ENCODE data around the gene KCNIP3. TPM values are rescaled to one million over a fixed set of nuclear protein-coding genes. Genes with fewer than 3 reads are reported as not detected.

The KCNIP3 gene
- total RNA-seq, 2 donors from 2014 or later, result 1.5 to 2.3 TPM

DNA sequence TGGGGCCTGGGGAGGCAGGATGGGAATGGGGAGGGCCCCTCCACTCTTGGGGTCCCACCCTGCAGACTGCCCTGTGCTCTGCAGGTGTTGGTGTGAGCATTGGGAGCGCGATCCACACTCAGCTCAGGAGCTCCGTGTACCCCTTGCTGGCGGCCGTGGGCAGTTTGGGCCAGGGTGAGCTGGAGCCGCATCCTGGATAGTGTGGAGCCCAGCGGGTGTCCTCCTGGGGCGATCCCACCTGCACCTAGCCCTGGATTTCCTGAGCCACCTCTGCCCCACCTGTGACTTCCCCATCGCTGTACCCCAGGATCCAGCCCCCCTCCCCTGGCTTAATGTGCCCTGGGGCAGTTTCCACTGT lies 20.3 kb upstream of the KCNIP3 start:
- TF ChIP-seq, protein P1, sequence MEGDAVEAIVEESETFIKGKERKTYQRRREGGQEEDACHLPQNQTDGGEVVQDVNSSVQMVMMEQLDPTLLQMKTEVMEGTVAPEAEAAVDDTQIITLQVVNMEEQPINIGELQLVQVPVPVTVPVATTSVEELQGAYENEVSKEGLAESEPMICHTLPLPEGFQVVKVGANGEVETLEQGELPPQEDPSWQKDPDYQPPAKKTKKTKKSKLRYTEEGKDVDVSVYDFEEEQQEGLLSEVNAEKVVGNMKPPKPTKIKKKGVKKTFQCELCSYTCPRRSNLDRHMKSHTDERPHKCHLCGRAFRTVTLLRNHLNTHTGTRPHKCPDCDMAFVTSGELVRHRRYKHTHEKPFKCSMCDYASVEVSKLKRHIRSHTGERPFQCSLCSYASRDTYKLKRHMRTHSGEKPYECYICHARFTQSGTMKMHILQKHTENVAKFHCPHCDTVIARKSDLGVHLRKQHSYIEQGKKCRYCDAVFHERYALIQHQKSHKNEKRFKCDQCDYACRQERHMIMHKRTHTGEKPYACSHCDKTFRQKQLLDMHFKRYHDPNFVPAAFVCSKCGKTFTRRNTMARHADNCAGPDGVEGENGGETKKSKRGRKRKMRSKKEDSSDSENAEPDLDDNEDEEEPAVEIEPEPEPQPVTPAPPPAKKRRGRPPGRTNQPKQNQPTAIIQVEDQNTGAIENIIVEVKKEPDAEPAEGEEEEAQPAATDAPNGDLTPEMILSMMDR (IDR thresholded peaks at IDR 0.05), result no peak
- Histone ChIP-seq H3K9me3 (no peaks in the 10 kb centered on the region), H3K36me3 (no peaks in the 10 kb centered on the region), H3K27me3 (no peaks in the 10 kb centered on the region), H3K9ac (ENCODE audit: low read depth in 2 of 2, low read length in 2 of 2) (peak overlapping the region; percentile 57 to 90), H3K27ac (no peak overlapping the region), H3K4me3 (no peak overlapping the region), H3K4me1 (peaks cover 4% of the 10 kb centered on the region)
- no peak for DNase-seq
- intact Hi-C loops (cut with DNase I), result no loop called here

DNA sequence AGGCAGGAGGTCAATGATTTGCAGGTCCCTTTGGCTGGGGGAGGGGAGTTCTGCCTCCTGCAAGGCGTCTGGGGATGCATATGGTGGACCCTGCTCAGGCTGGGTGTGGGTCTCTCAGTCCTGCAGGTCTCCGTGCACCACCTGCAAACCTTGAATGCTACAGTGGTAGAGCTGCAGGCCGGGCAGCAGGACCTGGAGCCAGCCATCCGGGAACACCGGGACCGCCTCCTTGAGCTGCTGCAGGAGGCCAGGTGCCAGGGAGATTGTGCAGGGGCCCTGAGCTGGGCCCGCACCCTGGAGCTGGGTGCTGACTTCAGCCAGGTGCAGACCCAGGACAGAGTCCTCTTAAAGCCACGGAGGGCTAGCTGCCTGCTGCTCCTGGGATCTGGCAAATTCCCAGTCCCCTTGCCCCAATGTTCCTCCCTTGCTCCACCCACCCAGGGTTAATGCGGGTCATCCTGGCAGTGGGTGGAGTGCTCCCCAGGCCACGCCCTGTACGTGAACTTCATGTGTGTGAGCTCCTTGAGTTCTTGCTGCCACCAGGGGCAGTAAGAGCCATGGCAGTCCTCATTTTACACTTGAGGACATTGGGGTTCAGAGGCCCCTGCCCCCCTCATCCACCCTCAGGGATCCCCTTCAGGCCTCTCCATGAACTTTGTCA lies 19.8 kb upstream of the KCNIP3 start:
- no peaks in the 10 kb centered on the region for H3K27me3 ChIP-seq
- peak; percentile 85 for DNase-seq
- H3K27ac ChIP-seq, result no peak overlapping the region
- no peak overlapping the region for H3K4me3 ChIP-seq
- intact Hi-C loops (cut with DNase I), result no loop called here
- TF ChIP-seq, protein P1 (IDR thresholded peaks at IDR 0.05), result peak; percentile 37
- peaks cover 4% of the 10 kb centered on the region for H3K4me1 ChIP-seq
- no peaks in the 10 kb centered on the region for H3K9me3 ChIP-seq
- H3K9ac ChIP-seq (ENCODE audit: low read depth in 2 of 2, low read length in 2 of 2), result peak overlapping the region; percentile 57 to 90
- no peaks in the 10 kb centered on the region for H3K36me3 ChIP-seq

DNA sequence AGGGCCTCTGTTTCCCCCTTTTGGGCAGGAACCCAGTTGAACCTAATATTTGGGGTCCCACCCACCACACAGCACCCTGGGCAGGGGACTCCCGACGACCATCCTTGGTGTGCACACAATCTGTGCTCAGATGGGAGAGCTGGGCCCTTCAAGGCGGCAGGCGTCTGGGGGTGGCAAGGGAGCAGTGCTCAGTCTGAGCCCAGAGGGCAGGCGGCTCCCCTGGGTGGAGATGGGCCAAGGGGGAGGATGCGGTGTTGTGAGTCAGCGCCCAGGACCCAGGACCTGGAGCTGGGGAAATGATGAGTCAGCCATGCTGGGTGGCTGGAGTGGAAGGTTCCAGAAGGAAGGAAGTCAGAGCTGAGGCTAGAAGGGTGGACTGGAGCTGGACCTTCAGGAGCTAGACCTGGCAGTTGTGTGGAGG lies 19.1 kb upstream of the KCNIP3 start:
- no peaks in the 10 kb centered on the region for H3K27me3 ChIP-seq
- TF ChIP-seq, protein P1 (IDR thresholded peaks at IDR 0.05), result no peak
- intact Hi-C loops (cut with DNase I), result no loop called here
- no peak for DNase-seq
- H3K4me1 ChIP-seq, result peaks cover 4% of the 10 kb centered on the region
- H3K9me3 ChIP-seq, result no peaks in the 10 kb centered on the region
- H3K27ac ChIP-seq, result no peak overlapping the region
- no peaks in the 10 kb centered on the region for H3K36me3 ChIP-seq
- no peak overlapping the region for H3K4me3 ChIP-seq
- no peak overlapping the region for H3K9ac ChIP-seq (ENCODE audit: low read depth in 2 of 2, low read length in 2 of 2)

DNA sequence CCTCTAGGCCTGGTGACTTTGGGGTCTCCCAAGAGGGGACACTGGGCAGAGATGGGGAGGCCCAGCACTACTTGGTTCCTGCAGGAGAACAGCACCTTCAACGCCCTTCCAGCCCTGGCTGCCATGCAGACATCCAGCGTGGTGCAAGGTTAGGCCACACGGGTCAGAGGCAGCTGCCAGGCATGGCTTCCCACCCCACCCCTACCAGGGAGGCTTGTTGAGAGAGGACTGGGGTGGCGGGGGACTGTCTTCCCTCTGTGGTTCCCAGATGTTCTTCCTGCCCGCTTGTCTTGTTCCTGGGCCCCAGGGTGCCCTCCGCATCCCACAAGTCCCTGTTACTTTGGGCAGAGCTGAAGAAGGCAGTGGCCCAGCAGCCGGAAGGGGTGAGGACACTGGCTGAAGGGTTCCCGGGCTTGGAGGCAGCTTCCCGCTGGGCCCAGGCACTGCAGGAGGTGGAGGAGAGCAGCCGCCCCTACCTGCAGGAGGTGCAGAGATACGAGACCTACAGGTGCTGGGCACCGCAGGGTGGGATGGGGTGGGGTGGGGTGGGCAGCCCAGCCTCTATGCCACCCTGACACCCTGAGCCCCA lies 18.4 kb upstream of the KCNIP3 start:
- Histone ChIP-seq H3K4me1 (peaks cover 4% of the 10 kb centered on the region), H3K9ac (ENCODE audit: low read depth in 2 of 2, low read length in 2 of 2) (no peak overlapping the region)

DNA sequence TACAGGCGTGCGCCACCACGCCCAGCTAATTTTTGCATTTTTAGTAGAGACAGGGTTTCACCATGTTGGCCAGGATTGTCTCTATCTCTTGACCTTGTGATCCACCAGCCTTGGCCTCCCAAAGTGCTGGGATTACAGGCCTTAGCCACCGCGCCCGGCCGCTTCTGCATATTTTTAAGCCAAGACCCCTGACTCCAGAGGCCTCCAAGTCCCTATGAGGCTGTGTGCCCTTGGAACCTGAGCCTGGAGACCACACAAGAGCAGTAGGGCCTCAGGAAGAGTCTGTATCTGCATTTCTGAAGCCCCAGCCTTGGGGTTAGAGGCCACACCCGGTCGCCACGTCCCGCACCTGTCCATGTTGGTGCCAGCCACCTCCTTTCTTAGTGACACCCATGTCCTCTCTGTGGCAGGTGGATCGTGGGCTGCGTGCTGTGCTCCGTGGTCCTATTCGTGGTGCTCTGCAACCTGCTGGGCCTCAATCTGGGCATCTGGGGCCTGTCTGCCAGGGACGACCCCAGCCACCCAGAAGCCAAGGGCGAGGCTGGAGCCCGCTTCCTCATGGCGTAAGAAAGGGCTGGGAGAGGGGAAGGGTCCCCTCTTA lies 17.6 kb upstream of the KCNIP3 start:
- Histone ChIP-seq H3K27ac (no peak overlapping the region), H3K27me3 (no peaks in the 10 kb centered on the region), H3K4me3 (no peak overlapping the region), H3K4me1 (no peaks in the 10 kb centered on the region), H3K36me3 (no peaks in the 10 kb centered on the region), H3K9ac (ENCODE audit: low read depth in 2 of 2, low read length in 2 of 2) (no peak overlapping the region), H3K9me3 (no peaks in the 10 kb centered on the region)
- TF ChIP-seq, protein P1 (IDR thresholded peaks at IDR 0.05), result no peak
- no peak for DNase-seq
- intact Hi-C loops (cut with DNase I), result no loop called here

More for the DNA sequence above, 18.4 kb upstream of the KCNIP3 start:
- Histone ChIP-seq H3K9me3 (no peaks in the 10 kb centered on the region), H3K27me3 (no peaks in the 10 kb centered on the region), H3K4me3 (no peak overlapping the region), H3K36me3 (no peaks in the 10 kb centered on the region), H3K27ac (no peak overlapping the region)
- DNase-seq, result no peak
- intact Hi-C loops (cut with DNase I), result no loop called here
- TF ChIP-seq, protein P1 (IDR thresholded peaks at IDR 0.05), result no peak
